Measurements from ENCODE around the gene PMPCA.

Gene PMPCA

DNA sequence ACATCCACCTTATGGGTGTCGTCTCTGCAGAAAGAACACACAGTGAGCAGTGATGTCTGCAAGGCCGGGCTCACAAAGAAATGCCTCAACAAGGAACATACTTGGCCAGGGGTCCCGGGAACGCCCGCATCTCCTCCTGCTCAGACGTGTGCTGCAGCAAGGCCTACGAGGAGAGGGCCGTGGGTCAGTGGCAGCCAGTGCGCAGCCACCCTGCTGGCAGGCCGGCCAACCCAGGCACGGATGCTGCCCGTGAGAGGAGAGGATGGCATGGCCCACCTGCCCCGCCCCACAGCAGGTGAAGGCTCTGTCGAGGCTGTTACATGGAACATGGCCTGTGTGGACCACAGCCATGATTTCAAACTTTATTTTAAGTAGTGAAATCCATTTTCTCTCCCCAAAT lies 53.1 kb downstream of the PMPCA start:
- DNase-seq = no peak

DNA sequence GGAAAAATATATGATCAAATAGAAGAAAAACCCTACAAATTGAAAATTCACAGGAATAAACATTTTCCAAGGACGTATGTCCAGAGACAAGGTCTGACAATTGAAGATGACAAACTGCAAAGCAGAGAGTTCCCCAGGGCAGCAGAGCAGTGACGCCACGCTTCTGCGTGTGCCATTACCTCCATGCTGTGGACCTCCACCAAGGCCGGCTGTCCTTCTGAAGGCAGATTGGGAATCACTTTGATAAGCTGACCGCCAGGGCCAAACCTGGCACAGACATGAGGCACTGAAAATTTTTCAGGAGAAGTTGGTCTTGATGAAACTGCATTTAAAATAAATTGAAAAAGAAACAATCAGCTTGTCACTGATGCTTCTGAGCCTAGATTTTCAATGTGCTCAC lies 53.8 kb downstream of the PMPCA start:
- no peak for DNase-seq

DNA sequence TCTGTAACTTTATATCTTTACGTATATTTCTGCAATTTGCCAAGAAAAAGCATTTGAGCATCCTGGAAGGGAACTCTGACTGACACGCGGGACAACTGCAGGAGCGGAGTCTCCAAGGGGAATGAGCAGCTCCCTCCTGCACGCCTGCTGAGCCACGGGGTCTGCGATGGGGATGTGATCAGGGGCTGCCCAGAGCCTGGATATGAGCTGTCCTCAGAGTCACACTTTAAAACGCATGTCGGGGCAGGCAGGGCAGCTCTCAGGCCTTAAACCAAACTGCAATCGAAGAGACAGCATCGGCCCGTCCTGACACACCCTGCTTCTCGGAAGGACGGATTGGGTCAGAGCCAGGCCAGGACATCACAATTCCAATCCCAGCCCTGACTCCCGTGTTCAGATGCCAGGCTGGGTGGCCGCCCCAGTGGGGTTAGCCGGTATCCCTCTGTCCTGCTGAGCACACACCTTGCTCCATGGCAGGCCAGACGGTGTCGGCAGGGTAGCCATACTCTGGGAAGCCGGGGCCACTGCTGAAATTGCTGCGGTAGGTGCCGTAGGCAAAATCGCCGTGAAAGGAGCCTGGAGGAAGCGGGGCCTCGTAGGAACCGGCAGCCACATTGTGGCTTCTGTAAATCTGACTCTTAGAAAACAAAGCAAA lies 55.2 kb downstream of the PMPCA start:
- no peak for DNase-seq

DNA sequence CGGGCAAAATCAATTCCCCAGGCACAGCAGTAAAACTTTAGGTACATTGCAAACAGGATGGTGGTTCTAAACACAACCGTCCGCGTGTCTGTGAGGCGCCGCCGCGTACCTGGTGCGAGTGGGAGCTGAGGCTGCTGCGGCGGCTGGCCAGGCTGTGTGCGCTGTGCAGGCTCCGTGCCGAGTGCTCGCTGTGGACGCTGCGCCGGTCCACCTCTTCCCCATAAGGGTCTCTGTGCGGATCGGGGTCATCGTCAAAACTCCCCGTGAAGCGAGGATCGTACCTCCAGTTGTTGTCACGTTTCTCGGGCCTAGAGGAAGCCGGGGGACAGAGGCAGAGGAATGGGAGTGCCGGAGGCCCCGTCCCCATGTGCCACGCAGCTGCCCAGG lies 55.7 kb downstream of the PMPCA start:
- DNase-seq = no peak

DNA sequence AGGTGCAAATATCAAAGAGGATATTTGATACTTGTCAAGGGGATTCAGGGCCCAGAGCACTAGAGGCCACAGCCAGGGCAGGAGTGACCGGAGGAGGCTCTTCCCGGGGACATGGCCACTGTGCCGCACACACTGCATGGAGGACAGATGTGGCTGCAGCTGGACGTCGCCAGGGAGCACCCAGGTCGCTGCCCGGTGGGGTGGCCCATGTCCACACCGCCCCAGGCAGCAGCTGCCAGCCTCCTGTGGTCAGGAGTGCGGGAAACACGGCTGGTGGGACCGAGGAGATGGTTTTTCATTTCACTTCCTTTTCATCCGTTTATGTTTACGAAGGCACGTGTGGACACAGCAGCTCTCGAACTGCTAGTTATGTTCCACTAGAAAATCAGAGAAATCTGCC lies 57.3 kb downstream of the PMPCA start:
- no peak for DNase-seq

DNA sequence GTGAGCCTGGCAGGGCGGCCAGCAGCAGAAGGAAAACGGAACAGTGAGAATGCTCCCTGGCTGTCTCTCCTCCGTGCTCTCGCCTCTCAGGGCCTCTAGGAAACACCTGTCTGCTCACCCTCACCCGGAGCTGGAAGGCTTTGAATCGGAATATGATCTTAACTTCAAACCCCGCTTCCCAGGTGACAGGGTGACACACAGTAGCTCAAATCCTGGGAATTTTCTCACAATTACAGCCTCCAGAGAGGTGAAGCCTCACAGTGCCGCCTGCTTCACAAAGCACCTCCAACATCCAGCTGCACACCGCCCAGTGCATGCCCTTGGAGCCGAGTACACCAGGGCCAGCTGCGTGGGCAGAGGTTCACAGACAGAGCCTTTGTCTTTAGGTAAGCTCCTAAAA lies 59.9 kb downstream of the PMPCA start:
- no peak for DNase-seq

DNA sequence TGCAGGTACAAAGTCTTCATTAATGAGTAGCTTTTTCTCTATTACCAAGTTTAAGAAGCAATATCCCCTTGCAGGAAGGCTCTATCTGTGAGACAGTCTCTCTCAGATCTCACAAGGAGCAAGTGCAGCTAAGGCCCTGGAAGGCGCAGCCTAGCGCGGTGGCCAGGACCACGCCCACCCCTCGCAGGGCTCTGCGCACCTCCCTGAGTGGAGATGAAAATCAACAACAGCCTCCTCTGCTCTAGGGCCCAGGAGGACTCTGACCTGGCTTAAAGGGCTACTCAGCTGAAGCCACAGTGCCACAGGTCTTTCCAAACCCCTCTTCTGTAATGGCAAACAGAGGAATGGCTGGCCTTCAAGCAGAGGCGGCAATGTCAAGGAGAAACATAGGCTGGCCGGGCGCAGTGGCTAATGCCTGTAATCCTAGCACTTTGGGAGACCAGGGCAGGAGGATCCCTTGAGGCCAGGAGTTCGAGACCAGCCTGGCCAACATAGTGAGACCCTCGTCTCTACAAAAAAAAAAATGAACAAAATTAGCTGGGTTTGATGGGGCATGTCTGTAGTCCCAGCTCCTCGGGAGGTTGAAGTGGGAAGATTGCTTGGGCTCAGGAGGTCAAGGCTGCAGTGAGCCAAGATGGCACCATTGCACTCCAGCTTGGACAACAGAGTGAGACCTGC lies 60.5 kb downstream of the PMPCA start:
- DNase-seq = no peak

DNA sequence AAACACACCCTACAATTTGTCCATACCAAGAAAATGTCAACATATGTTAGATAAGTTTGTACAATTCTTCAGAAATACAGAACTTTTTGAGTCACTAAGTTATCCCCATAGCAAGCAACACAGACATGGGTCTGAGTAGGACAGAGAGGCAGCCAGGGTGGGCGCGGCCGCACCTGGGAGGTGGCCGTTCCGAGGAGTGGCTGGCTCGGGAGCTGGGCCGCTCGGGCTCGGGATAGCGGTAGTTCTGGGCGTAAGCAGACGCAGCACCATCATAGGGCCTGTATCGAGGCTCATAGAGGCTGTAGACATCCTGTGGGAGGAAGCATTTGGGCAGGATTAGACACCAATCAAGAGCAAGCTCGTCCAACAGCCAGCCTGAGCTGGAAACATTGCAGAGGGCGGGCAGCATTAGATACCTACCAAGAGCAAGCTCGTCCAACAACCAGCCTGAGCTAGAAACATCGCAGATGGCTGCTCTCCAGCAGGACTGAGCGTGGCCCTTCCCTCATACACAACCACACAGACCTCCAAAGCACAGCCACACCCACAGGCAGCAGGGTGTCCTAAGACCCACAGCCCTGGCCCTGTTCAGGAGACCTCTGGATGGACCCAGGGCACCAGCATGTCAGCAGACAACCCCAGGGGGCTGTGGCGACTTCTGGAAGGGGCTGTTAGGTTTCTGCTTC lies 61.5 kb downstream of the PMPCA start:
- no peak for DNase-seq

DNA sequence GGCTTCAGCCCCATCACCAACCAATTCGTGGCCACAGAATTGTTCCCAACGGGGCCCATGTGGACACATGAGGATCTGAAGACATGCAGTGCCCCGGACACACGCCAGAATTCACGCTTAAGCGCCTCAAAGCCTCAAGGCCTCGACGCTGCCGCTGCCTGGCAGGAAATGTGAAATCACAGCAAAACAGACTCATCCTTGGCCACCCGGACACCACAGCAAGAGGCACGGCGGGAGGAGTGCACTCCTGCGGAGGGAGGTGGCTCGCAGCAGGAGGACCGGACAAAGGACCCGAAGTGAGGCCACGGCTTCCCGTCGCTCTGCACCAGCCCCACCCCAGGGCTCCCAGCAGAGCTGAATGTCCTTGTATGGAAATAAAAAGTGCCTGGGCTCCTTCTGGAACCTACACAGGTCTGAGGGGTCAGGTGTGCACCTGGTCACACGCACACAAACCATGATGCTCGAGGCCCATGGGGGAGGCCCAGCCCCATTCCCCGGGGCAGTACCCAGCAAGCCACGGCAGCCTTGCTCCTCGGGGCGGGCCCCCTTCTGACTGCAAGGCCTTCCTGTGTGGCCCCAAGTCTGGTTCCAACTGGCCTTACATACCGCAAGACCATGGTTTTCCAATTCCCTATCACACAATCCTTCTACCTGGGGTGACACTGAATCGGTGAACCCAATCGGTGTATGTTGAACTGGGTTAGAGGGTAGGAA lies 62.3 kb downstream of the PMPCA start:
- no peak for DNase-seq

DNA sequence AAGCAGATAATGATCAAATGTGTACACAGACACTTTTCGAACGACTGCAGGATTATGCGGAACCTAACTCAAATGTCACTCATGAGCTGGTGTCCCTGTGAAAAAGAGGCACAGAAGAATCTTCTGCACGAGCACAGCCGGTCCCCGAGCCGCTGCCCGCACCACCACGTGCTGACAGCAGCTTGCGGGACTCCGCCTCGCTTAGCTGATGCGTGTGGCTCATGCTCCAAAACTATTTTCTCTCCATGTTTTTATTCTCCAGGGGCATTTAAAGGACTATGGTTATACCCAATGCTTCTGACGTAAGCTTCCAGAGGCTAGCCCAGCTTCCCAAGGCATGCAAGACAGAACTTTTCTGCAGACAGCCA lies 62.9 kb downstream of the PMPCA start:
- no peak for DNase-seq

Measured in activated CD4-positive, alpha-beta T cell treated with anti-CD3 and anti-CD28 coated beads, Interleukin-2, Interleukin-6, amounts not matched to agents 100 ng/mL and 50 ng/mL, durations not matched to agents 16 hours and 8 hours (primary cell).